K562 (cell line): ENCODE measurements around the gene NIM1K.

ENCODE experiments used
- ARHGAP35 ChIP-seq: fragments of 450-650 bp; IDR thresholded peaks from 2 replicates; pipeline ENCODE4 v1.6.1; 2018; ENCODE audit not compliant: partially characterized antibody
- EWSR1 ChIP-seq: fragments of 450-650 bp; IDR thresholded peaks from 2 replicates; pipeline ENCODE4 v1.6.1; 2018; ENCODE audit warnings: borderline replicate concordance, mild to moderate bottlenecking, low read depth, moderate library complexity; ENCODE audit not compliant: partially characterized antibody
- HBP1 ChIP-seq: fragments of 450-650 bp; formaldehyde crosslinking; IDR thresholded peaks from 2 replicates; pipeline ENCODE4 v1.4.0; 2022; ENCODE audit warnings: missing genetic modification characterization
- JUND ChIP-seq, 2 experiments: IDR thresholded peaks; 2 replicates in 1 of 2; 3 replicates in 1 of 2; pipeline ENCODE4 v1.6.1; 2011; ENCODE audit warnings: borderline replicate concordance in 2 of 2, low read depth in 2 of 2, low read length in 2 of 2, improper control_type of control experiment in 1 of 2, missing biosample characterization in 1 of 2, missing genetic modification characterization in 1 of 2, missing genetic modification reagents in 1 of 2
- MXI1 ChIP-seq: IDR thresholded peaks from 2 replicates; pipeline ENCODE4 v1.6.1; 2011; ENCODE audit warnings: low read depth, mild to moderate bottlenecking, improper control_type of control experiment, low read length
- POLR2A ChIP-seq: fragments of 450-650 bp; conservative IDR thresholded peaks from 2 replicates; pipeline ENCODE4 v1.6.1; 2016
- ZKSCAN3 ChIP-seq: fragments of 250-450 bp; sonication (Bioruptor Pico); IDR thresholded peaks from 2 replicates; pipeline ENCODE4 v1.4.0; 2020
- ZNF274 ChIP-seq: IDR thresholded peaks from 2 replicates; pipeline ENCODE4 v1.6.1; 2011; ENCODE audit warnings: low read depth, mild to moderate bottlenecking, low read length, moderate library complexity, borderline replicate concordance
- ZNF408 ChIP-seq: fragments of 250-450 bp; sonication (Bioruptor Pico); IDR thresholded peaks from 2 replicates; pipeline ENCODE4 v1.4.0; 2020; ENCODE audit warnings: low read depth, mild to moderate bottlenecking, moderate library complexity
- ZSCAN29 ChIP-seq: fragments of 450-650 bp; IDR thresholded peaks from 2 replicates; pipeline ENCODE4 v1.6.1; 2017
- TF ChIP-seq, protein P1 (sequence below): fragments of 450-650 bp; IDR thresholded peaks from 2 replicates; pipeline ENCODE4 v1.6.1; 2016
- TF ChIP-seq, protein P2 (sequence below), 3 experiments: IDR thresholded peaks in 2 of 3; conservative IDR thresholded peaks in 1 of 3; 2 replicates each; pipeline ENCODE4 v1.5.1; 2011 to 2012; ENCODE audit warnings: low read length in 3 of 3, mild to moderate bottlenecking in 3 of 3, control low read depth in 2 of 3, improper control_type of control experiment in 1 of 3, inconsistent platforms in 1 of 3, low read depth in 1 of 3, mixed read lengths in 1 of 3, moderate library complexity in 1 of 3; ENCODE audit not compliant: insufficient read depth in 2 of 3

- TF ChIP-seq EWSR1 (no peak), ZNF274 (no peak), JUND (IDR thresholded peaks at IDR 0.05; ENCODE audit: borderline replicate concordance, low read depth, low read length) (no peak), JUND (tag; IDR thresholded peaks at IDR 0.05; ENCODE audit: borderline replicate concordance, low read depth, low read length) (no peak), MXI1 (no peak), HBP1 (no peak), ZSCAN29 (no peak), POLR2A (no peak), ARHGAP35 (no peak), ZNF408 (CRISPR knock-in tag) (no peak), ZKSCAN3 (CRISPR knock-in tag) (no peak)
- TF ChIP-seq, protein P1, sequence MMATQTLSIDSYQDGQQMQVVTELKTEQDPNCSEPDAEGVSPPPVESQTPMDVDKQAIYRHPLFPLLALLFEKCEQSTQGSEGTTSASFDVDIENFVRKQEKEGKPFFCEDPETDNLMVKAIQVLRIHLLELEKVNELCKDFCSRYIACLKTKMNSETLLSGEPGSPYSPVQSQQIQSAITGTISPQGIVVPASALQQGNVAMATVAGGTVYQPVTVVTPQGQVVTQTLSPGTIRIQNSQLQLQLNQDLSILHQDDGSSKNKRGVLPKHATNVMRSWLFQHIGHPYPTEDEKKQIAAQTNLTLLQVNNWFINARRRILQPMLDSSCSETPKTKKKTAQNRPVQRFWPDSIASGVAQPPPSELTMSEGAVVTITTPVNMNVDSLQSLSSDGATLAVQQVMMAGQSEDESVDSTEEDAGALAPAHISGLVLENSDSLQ = no peak
- TF ChIP-seq, protein P2, sequence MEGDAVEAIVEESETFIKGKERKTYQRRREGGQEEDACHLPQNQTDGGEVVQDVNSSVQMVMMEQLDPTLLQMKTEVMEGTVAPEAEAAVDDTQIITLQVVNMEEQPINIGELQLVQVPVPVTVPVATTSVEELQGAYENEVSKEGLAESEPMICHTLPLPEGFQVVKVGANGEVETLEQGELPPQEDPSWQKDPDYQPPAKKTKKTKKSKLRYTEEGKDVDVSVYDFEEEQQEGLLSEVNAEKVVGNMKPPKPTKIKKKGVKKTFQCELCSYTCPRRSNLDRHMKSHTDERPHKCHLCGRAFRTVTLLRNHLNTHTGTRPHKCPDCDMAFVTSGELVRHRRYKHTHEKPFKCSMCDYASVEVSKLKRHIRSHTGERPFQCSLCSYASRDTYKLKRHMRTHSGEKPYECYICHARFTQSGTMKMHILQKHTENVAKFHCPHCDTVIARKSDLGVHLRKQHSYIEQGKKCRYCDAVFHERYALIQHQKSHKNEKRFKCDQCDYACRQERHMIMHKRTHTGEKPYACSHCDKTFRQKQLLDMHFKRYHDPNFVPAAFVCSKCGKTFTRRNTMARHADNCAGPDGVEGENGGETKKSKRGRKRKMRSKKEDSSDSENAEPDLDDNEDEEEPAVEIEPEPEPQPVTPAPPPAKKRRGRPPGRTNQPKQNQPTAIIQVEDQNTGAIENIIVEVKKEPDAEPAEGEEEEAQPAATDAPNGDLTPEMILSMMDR (IDR thresholded peaks at IDR 0.05 in 2 of 3, conservative IDR thresholded peaks at IDR 0.05 in 1 of 3; ENCODE audit: insufficient read depth in 2 of 3, low read depth in 1 of 3, low read length in 3 of 3) = no peak
These were observed at the start of gene NIM1K for GRCh38 chr5:43191740-43192557.
